GM10266 (cell line): Measurements from ENCODE around the gene PPP1R14B.

Source experiments
- DNase-seq: peaks from one replicate; pipeline ENCODE4 v3.0.0; 2012; ENCODE audit errors: extremely low spot score
- CTCF ChIP-seq: IDR thresholded peaks from 2 replicates; pipeline ENCODE4 v1.5.1; 2012; ENCODE audit warnings: mild to moderate bottlenecking, low read depth; ENCODE audit not compliant: control insufficient read depth, insufficient read depth; ENCODE audit errors: missing control alignments

PPP1R14B gene

GRCh38 chr11:64291262-64291751 lies 44.6 kb upstream of the PPP1R14B start, which contains the start of gene KCNK4:
Gene KCNK4, plus strand, starts transcription at chr11:64291302. Its CDS starts 1,717 bp downstream, at chr11:64293019.
- no peak for DNase-seq
- TF ChIP-seq CTCF = no peak

- DNase-seq = no peak
- TF ChIP-seq CTCF = no peak
Measured at GRCh38 chr11:64290352-64291261, 43.9 kb upstream of the PPP1R14B start.

- TF ChIP-seq CTCF = no peak
- DNase-seq = no peak
Measured at GRCh38 chr11:64289002-64289564, 42.3 kb upstream of the PPP1R14B start.

GRCh38 chr11:64288353-64288750 lies 41.6 kb upstream of the PPP1R14B start:
- TF ChIP-seq CTCF = no peak
- DNase-seq = no peak

- no peak for TF ChIP-seq CTCF
- DNase-seq = no peak
Measured at GRCh38 chr11:64287676-64288352, 41.1 kb upstream of the PPP1R14B start.

- DNase-seq = no peak
- TF ChIP-seq CTCF = no peak
Measured at GRCh38 chr11:64286801-64287159, 40.0 kb upstream of the PPP1R14B start.
